SK-N-SH (cell line): ENCODE data around the gene FLYWCH1.

Experiments used
- CHD2 ChIP-seq: fragments of 150-350 bp; IDR thresholded peaks from 2 replicates; pipeline ENCODE4 v1.6.1; 2018; ENCODE audit warnings: low read length; ENCODE audit not compliant: partially characterized antibody
- EP300 ChIP-seq, 2 experiments: IDR thresholded peaks; 2 replicates each; pipeline versions ENCODE4 v1.4.0 to v1.6.1; 2012; ENCODE audit warnings: borderline replicate concordance in 1 of 2, low read depth in 1 of 2, low read length in 1 of 2
- POLR2AphosphoS5 ChIP-seq: IDR thresholded peaks from 2 replicates; pipeline ENCODE4 v1.6.1; 2012; ENCODE audit warnings: low read depth, low read length
- TEAD4 ChIP-seq: IDR thresholded peaks from 2 replicates; pipeline ENCODE4 v1.4.0; 2012; ENCODE audit warnings: mild to moderate bottlenecking, borderline replicate concordance; ENCODE audit not compliant: insufficient read depth
- TF ChIP-seq, protein P1 (sequence below): fragments of 200-600 bp; sonication (generic); IDR thresholded peaks from 2 replicates; pipeline ENCODE4 v1.6.1; 2017; ENCODE audit warnings: antibody characterized with exemption, mild to moderate bottlenecking, moderate library complexity

GRCh38 chr16:2905988-2906387, 5.7 kb upstream of the FLYWCH1 start:
- no peak for TF ChIP-seq EP300 (IDR thresholded peaks at IDR 0.05; ENCODE audit: borderline replicate concordance in 1 of 2, low read depth in 1 of 2, low read length in 1 of 2)
- TF ChIP-seq, protein P1, sequence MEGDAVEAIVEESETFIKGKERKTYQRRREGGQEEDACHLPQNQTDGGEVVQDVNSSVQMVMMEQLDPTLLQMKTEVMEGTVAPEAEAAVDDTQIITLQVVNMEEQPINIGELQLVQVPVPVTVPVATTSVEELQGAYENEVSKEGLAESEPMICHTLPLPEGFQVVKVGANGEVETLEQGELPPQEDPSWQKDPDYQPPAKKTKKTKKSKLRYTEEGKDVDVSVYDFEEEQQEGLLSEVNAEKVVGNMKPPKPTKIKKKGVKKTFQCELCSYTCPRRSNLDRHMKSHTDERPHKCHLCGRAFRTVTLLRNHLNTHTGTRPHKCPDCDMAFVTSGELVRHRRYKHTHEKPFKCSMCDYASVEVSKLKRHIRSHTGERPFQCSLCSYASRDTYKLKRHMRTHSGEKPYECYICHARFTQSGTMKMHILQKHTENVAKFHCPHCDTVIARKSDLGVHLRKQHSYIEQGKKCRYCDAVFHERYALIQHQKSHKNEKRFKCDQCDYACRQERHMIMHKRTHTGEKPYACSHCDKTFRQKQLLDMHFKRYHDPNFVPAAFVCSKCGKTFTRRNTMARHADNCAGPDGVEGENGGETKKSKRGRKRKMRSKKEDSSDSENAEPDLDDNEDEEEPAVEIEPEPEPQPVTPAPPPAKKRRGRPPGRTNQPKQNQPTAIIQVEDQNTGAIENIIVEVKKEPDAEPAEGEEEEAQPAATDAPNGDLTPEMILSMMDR, result no peak
- TF ChIP-seq TEAD4, result no peak
- no peak for TF ChIP-seq POLR2AphosphoS5
- TF ChIP-seq CHD2, result no peak
